Activated CD4-positive, CD25-positive, alpha-beta regulatory T cell treated with anti-CD3 and anti-CD28 coated beads, Interleukin-2, amount 50 U/mL, for 72 hours (primary cell): Measurements from ENCODE around the gene NQO1.
A peak's percentile ranks its signal among the peaks of the same experiment; 100 is the strongest.
"Not testable (repeated sequence)": the region's sequence is repeated elsewhere in the genome, so short reads cannot be mapped to it uniquely, and the experiment has no call there.

ENCODE experiments used
- DNase-seq: peaks from one replicate; pipeline ENCODE4 v3.0.0; 2021

The NQO1 gene

GRCh38 chr16:69726313-69727060 is at the start of gene NQO1:
Gene NQO1, minus strand, starts transcription at chr16:69726560. Its CDS starts 121 bp downstream, at chr16:69726439.
- DNase-seq: peak; percentile 90

- no peak for DNase-seq
These were observed 49.2 kb upstream of the NQO1 start for GRCh38 chr16:69775563-69775962.

- no peak for DNase-seq
These were observed 47.0 kb upstream of the NQO1 start for GRCh38 chr16:69773260-69773947.

- no peak for DNase-seq
These were observed 45.2 kb upstream of the NQO1 start for GRCh38 chr16:69771651-69771967.

- no peak for DNase-seq
These were observed 43.0 kb upstream of the NQO1 start for GRCh38 chr16:69769404-69769803.

- DNase-seq: no peak
These were observed 42.3 kb upstream of the NQO1 start for GRCh38 chr16:69768666-69769065.

- no peak for DNase-seq
These were observed 41.3 kb upstream of the NQO1 start for GRCh38 chr16:69767459-69768229.

- DNase-seq: no peak
These were observed 37.2 kb upstream of the NQO1 start for GRCh38 chr16:69763599-69763942.

- DNase-seq: no peak
These were observed 36.6 kb upstream of the NQO1 start for GRCh38 chr16:69762814-69763598.

GRCh38 chr16:69761983-69762813 is 35.8 kb upstream of the NQO1 start, which contains the start of gene WWP2:
Gene WWP2, plus strand, starts transcription at chr16:69762332. Its CDS starts 24,679 bp downstream, at chr16:69787011.
- DNase-seq: peak; percentile 74

GRCh38 chr16:69757375-69757774 is 31.0 kb upstream of the NQO1 start:
- DNase-seq: not testable (repeated sequence)

- DNase-seq: no peak
These were observed 30.3 kb upstream of the NQO1 start for GRCh38 chr16:69756705-69757104.

GRCh38 chr16:69754469-69755310 is 28.3 kb upstream of the NQO1 start, which contains the start of gene NOB1:
Gene NOB1, minus strand, starts transcription at chr16:69754926. Its CDS starts 16 bp downstream, at chr16:69754910.
- DNase-seq: peak; percentile 98

GRCh38 chr16:69754143-69754468 is 27.7 kb upstream of the NQO1 start:
- DNase-seq: no peak

GRCh38 chr16:69748694-69749345 is 22.5 kb upstream of the NQO1 start:
- no peak for DNase-seq

- no peak for DNase-seq
These were observed 20.8 kb upstream of the NQO1 start for GRCh38 chr16:69747115-69747514.

GRCh38 chr16:69745959-69746358 is 19.6 kb upstream of the NQO1 start:
- DNase-seq: no peak

GRCh38 chr16:69745232-69745612 is 18.9 kb upstream of the NQO1 start:
- DNase-seq: no peak

- no peak for DNase-seq
These were observed 18.2 kb upstream of the NQO1 start for GRCh38 chr16:69744363-69745231.
